IMR-90 (cell line): ENCODE measurements around the gene HDAC9. TPM values are rescaled to one million over a fixed set of nuclear protein-coding genes. Genes with fewer than 3 reads are reported as not detected.

Experiments
- ATAC-seq: fragments of 200-7000 bp; cut with Tn5 transposase; 2 replicates; pipeline ENCODE4 v1.9.1; 2020; ENCODE audit warnings: low read depth, mild to moderate bottlenecking, moderate library complexity
- BruUV-seq: library from RNA; stranded (reverse); fragments of 400-500 nt; replicated peaks from 2 replicates; lab custom pipeline; 2021; lab: Mats Ljungman, UMichigan
- CTCF ChIA-PET: fragments of 300-600 bp; formaldehyde crosslinking; extraction: SDS; loops from one replicate; lab custom pipeline; 2021; ENCODE audit warnings: antibody characterized with exemption; lab: Yijun Ruan, JAX
- POLR2A ChIA-PET: fragments of 300-600 bp; sonication (Branson Sonifier 250); formaldehyde crosslinking; loops from one replicate; lab custom pipeline; 2022; ENCODE audit warnings: antibody characterized with exemption; ENCODE audit not compliant: unreplicated experiment; lab: Charles Lee
- DNase-seq: peaks from one replicate; pipeline ENCODE4 v3.0.0; 2013
- H2AFZ ChIP-seq: replicated peaks from 2 replicates; pipeline ENCODE3; 2013; ENCODE audit warnings: low read length, mild to moderate bottlenecking; ENCODE audit not compliant: poor library complexity
- H2AK5ac ChIP-seq: 2 replicates; pipeline ENCODE4 v1.6.1; 2013; ENCODE audit warnings: low read depth, low read length, inconsistent platforms
- H2AK9ac ChIP-seq: replicated peaks from 2 replicates; pipeline ENCODE3; 2013; ENCODE audit warnings: mild to moderate bottlenecking, low read depth, low read length, moderate library complexity; ENCODE audit not compliant: poor library complexity
- H2BK120ac ChIP-seq: 2 replicates; pipeline ENCODE4 v1.6.1; 2013; ENCODE audit warnings: low read depth, low read length, inconsistent platforms
- H2BK15ac ChIP-seq: 3 replicates; pipeline ENCODE4 v1.6.1; 2013; ENCODE audit warnings: low read depth, low read length, inconsistent platforms
- H2BK20ac ChIP-seq: 2 replicates; pipeline ENCODE4 v1.6.1; 2013; ENCODE audit warnings: low read depth, mild to moderate bottlenecking, inconsistent platforms, low read length, moderate library complexity
- H2BK5ac ChIP-seq: 2 replicates; pipeline ENCODE4 v1.6.1; 2013; ENCODE audit warnings: mild to moderate bottlenecking, low read depth, low read length, inconsistent platforms; ENCODE audit not compliant: poor library complexity, severe bottlenecking
- H3K14ac ChIP-seq: replicated peaks from 2 replicates; pipeline ENCODE4 v1.6.1; 2013; ENCODE audit warnings: low read depth, low read length, inconsistent platforms
- H3K18ac ChIP-seq: 2 replicates; pipeline ENCODE4 v1.6.1; 2013; ENCODE audit warnings: low read depth, low read length, control low read depth
- H3K23ac ChIP-seq: 2 replicates; pipeline ENCODE4 v1.6.1; 2013; ENCODE audit warnings: low read depth, low read length, inconsistent platforms
- H3K27ac ChIP-seq: 2 replicates; pipeline ENCODE4 v1.5.1; 2013; ENCODE audit warnings: mild to moderate bottlenecking, control low read depth, low read length; ENCODE audit not compliant: insufficient read depth
- H3K27me3 ChIP-seq: 2 replicates; pipeline ENCODE4 v1.6.1; 2013; ENCODE audit warnings: low read length; ENCODE audit not compliant: control insufficient read depth, insufficient read depth
- H3K36me3 ChIP-seq: 2 replicates; pipeline ENCODE4 v1.6.1; 2013; ENCODE audit warnings: low read length, mixed read lengths; ENCODE audit not compliant: control insufficient read depth, insufficient read depth
- H3K4ac ChIP-seq: 2 replicates; pipeline ENCODE4 v1.6.1; 2013; ENCODE audit warnings: low read depth, low read length, inconsistent platforms
- H3K4me1 ChIP-seq: 2 replicates; pipeline ENCODE4 v1.6.1; 2013; ENCODE audit warnings: low read length, mixed read lengths; ENCODE audit not compliant: control insufficient read depth, insufficient read depth
- H3K4me2 ChIP-seq: 2 replicates; pipeline ENCODE4 v1.6.1; 2013; ENCODE audit warnings: low read depth, mild to moderate bottlenecking, control low read depth, low read length, moderate library complexity
- H3K4me3 ChIP-seq: 2 replicates; pipeline ENCODE4 v1.5.1; 2013; ENCODE audit warnings: low read depth, mild to moderate bottlenecking, control low read depth, low read length, moderate library complexity; ENCODE audit not compliant: insufficient read depth
- H3K56ac ChIP-seq: 2 replicates; pipeline ENCODE4 v1.6.1; 2013; ENCODE audit warnings: low read length, inconsistent platforms; ENCODE audit not compliant: insufficient read depth; ENCODE audit errors: extremely low read depth
- H3K79me1 ChIP-seq, 2 experiments: 2 replicates each; pipeline ENCODE4 v1.6.1; 2013; ENCODE audit warnings: low read length in 2 of 2, inconsistent platforms in 1 of 2, low read depth in 1 of 2
- H3K9ac ChIP-seq: 2 replicates; pipeline ENCODE4 v1.6.1; 2013; ENCODE audit warnings: low read depth, low read length, control low read depth
- H3K9me1 ChIP-seq: 2 replicates; pipeline ENCODE4 v1.6.1; 2013; ENCODE audit warnings: low read length, inconsistent platforms; ENCODE audit not compliant: insufficient read depth
- H3K9me3 ChIP-seq: 2 replicates; pipeline ENCODE4 v1.6.1; 2013; ENCODE audit warnings: low read length; ENCODE audit not compliant: control insufficient read depth, insufficient read depth
- H4K20me1 ChIP-seq: 2 replicates; pipeline ENCODE4 v1.6.1; 2013; ENCODE audit warnings: low read length, inconsistent platforms; ENCODE audit not compliant: insufficient read depth
- H4K5ac ChIP-seq: 2 replicates; pipeline ENCODE4 v1.6.1; 2013; ENCODE audit warnings: mild to moderate bottlenecking, low read depth, low read length, control low read depth
- H4K8ac ChIP-seq, 2 experiments: 2 replicates each; pipeline ENCODE4 v1.6.1; 2013; ENCODE audit warnings: low read depth in 2 of 2, low read length in 2 of 2, control low read depth in 1 of 2, inconsistent platforms in 1 of 2
- H4K91ac ChIP-seq: 2 replicates; pipeline ENCODE4 v1.6.1; 2013; ENCODE audit warnings: low read depth, low read length, inconsistent platforms; ENCODE audit not compliant: insufficient read depth
- SMC3 ChIP-seq: fragments of 150-350 bp; IDR thresholded peaks from 2 replicates; pipeline ENCODE4 v1.6.1; 2016; ENCODE audit warnings: low read depth, mild to moderate bottlenecking, antibody characterized with exemption, low read length, moderate library complexity
- dilution Hi-C: fragments of 300-500 bp; cut with HindIII; formaldehyde crosslinking; loops from one replicate; pipeline ENCODE4 v1.14.3; 2018; ENCODE audit warnings: low sequenced_read_pairs; ENCODE audit not compliant: unreplicated experiment
- in situ Hi-C: fragments of 300-500 bp; cut with MboI; formaldehyde crosslinking; loops from 3 replicates; pipeline ENCODE4 v1.14.3; 2019; ENCODE audit warnings: low sequenced_read_pairs, inconsistent platforms, mixed read lengths
- intact Hi-C: fragments of 100-400 bp; cut with micrococcal nuclease; formaldehyde crosslinking; loops from 2 replicates; pipeline ENCODE4 v1.10.0; 2022
- polyA plus RNA-seq, 3 experiments: library from polyadenylated mRNA; depleted of rRNA; stranded (reverse); fragments of >200 nt; gene quantifications; 2 replicates each; pipeline ENCODE4 v1.2.3, GENCODE V29; 2012; ENCODE audit warnings: low replicate concordance in 1 of 3
- total RNA-seq: library from RNA; depleted of rRNA; stranded (reverse); fragments of >200 nt; gene quantifications from 2 replicates; pipeline ENCODE4 v1.2.3, GENCODE V29; 2012

Gene HDAC9
- total and polyA plus RNA-seq, 2 of the 4 experiments (the other 2 are of a cell fraction) = 4.3 to 24.7 TPM

DNA sequence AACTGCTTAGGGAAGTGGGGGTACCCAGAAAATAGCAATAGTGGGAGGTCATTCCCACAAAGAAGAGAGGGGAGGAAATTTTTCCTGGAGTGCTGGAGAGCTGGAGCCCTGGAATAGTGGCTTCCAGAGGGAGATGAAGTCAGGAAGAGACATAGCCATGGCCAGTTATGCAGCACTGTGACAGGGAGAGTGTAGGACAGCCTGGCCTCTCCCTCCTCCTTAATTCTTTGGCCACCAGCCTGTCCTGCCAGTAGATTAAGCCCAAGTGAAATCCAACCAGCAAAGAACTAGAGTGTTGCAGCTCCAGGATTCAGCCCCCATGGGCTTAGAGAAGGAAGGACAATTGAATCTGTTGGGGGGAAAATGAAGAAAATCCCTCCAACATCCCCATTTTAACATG, 130.5 kb downstream of the HDAC9 start:
- H3K27me3 ChIP-seq = no peaks in the 10 kb centered on the region
- ATAC-seq (no peak), DNase-seq (no peak)
- H2BK20ac ChIP-seq = no peak overlapping the region
- no peak overlapping the region for H3K56ac ChIP-seq
- no peak overlapping the region for H3K18ac ChIP-seq
- H2AK5ac ChIP-seq = no peak overlapping the region
- POLR2A ChIA-PET = no interaction called here
- H3K79me1 ChIP-seq = no peaks in the 10 kb centered on the region
- H3K9ac ChIP-seq = no peak overlapping the region
- CTCF ChIA-PET = interaction anchor here (1.2 kb wide), 1 partner anchor 21 kb away, joined by 3 read pairs; no protein-coding TSS in a partner anchor
- intact Hi-C loops (no loop called here), dilution Hi-C loops (no loop called here), in situ Hi-C loops (no loop called here)
- H3K23ac ChIP-seq = no peak overlapping the region
- H3K4me1 ChIP-seq = no peaks in the 10 kb centered on the region
- no peak overlapping the region for H4K5ac ChIP-seq
- H4K20me1 ChIP-seq = no peaks in the 10 kb centered on the region
- no peak overlapping the region for H4K91ac ChIP-seq
- no peak overlapping the region for H2BK5ac ChIP-seq
- no peak overlapping the region for H3K4ac ChIP-seq
- no peak overlapping the region for H4K8ac ChIP-seq
- no TSS peak for BruUV-seq
- no peak overlapping the region for H3K27ac ChIP-seq
- H2AFZ ChIP-seq = no peak overlapping the region
- H3K36me3 ChIP-seq = no peaks in the 10 kb centered on the region
- no peak overlapping the region for H2BK15ac ChIP-seq
- no peaks in the 10 kb centered on the region for H3K9me1 ChIP-seq
- H3K4me2 ChIP-seq = no peak overlapping the region
- no peak overlapping the region for H2AK9ac ChIP-seq
- no peak overlapping the region for H3K14ac ChIP-seq
- H2BK120ac ChIP-seq = no peak overlapping the region
- no peak overlapping the region for H3K4me3 ChIP-seq
- TF ChIP-seq SMC3 = no peak
- H3K9me3 ChIP-seq = no peaks in the 10 kb centered on the region
